Adrenal gland (tissue), 5 donors: Measurements from ENCODE around the gene ACOX2.

Experiments
- CTCF ChIP-seq, 6 experiments: fragments of 450-650 bp in 4 of 6; fragments of 200-600 bp in 2 of 6; sonication (generic) in 1 of 6; IDR thresholded peaks; 1 replicate in 5 of 6; 2 replicates in 1 of 6; pipeline versions ENCODE4 v1.5.1 to v1.8.0; 2016 to 2021; ENCODE audit warnings: antibody characterized with exemption in 6 of 6, mild to moderate bottlenecking in 2 of 6, moderate library complexity in 1 of 6
- POLR2A ChIP-seq, 2 donors: fragments of 450-650 bp; IDR thresholded peaks; one replicate each; pipeline ENCODE4 v1.6.1; 2017; ENCODE audit warnings: antibody characterized with exemption in 2 of 2, mild to moderate bottlenecking in 2 of 2, moderate library complexity in 1 of 2
- donor health status: DM: no; HTN: no; CAD: no.

GRCh38 chr3:58563386-58564035 lies 26.5 kb upstream of the ACOX2 start:
- TF ChIP-seq CTCF (IDR thresholded peaks at IDR 0.05) = no peak
- no peak for TF ChIP-seq POLR2A (IDR thresholded peaks at IDR 0.05)
